Liver (tissue), 9 donors: Measurements from ENCODE around the gene ADAM8. TPM values are rescaled to one million over a fixed set of nuclear protein-coding genes. Genes with fewer than 3 reads are reported as not detected.

Experiments
- DNase-seq: peaks from one replicate; pipeline ENCODE4 v3.0.0-alpha.2; 2017; ENCODE audit warnings: low spot score
- H3K27ac ChIP-seq, 2 donors: one replicate each; pipeline ENCODE4 v1.7.0; 2013; ENCODE audit warnings: inconsistent platforms in 2 of 2, low read length in 2 of 2, control low read depth in 1 of 2, low read depth in 1 of 2, mild to moderate bottlenecking in 1 of 2
- H3K27me3 ChIP-seq, 4 donors: one replicate each; pipeline versions ENCODE4 v1.6.1 to v1.7.0; 2013; ENCODE audit warnings: low read length in 3 of 4, inconsistent platforms in 1 of 4, mild to moderate bottlenecking in 1 of 4, moderate library complexity in 1 of 4; ENCODE audit not compliant: control insufficient read depth in 4 of 4, insufficient read depth in 4 of 4
- H3K36me3 ChIP-seq, 4 donors: one replicate each; pipeline versions ENCODE4 v1.6.1 to v1.7.0; 2013; ENCODE audit warnings: low read length in 3 of 4, mild to moderate bottlenecking in 3 of 4, low read depth in 1 of 4, moderate library complexity in 1 of 4; ENCODE audit not compliant: control insufficient read depth in 4 of 4, insufficient read depth in 3 of 4
- H3K4me1 ChIP-seq, 4 donors: one replicate each; pipeline versions ENCODE4 v1.6.1 to v1.7.0; 2013; ENCODE audit warnings: low read length in 3 of 4, mild to moderate bottlenecking in 3 of 4, moderate library complexity in 1 of 4; ENCODE audit not compliant: control insufficient read depth in 4 of 4, insufficient read depth in 4 of 4
- H3K4me3 ChIP-seq, 3 donors: one replicate each; pipeline versions ENCODE4 v1.6.1 to v1.7.0; 2013; ENCODE audit warnings: low read length in 3 of 3, control low read depth in 1 of 3, low read depth in 1 of 3, mild to moderate bottlenecking in 1 of 3
- H3K9ac ChIP-seq, 2 donors: one replicate each; pipeline ENCODE4 v1.7.0; 2013; ENCODE audit warnings: low read length in 2 of 2, mild to moderate bottlenecking in 2 of 2, moderate library complexity in 2 of 2, control low read depth in 1 of 2, low read depth in 1 of 2
- H3K9me3 ChIP-seq, 4 donors: one replicate each; pipeline versions ENCODE4 v1.6.1 to v1.7.0; 2013; ENCODE audit warnings: low read length in 3 of 4; ENCODE audit not compliant: control insufficient read depth in 4 of 4
- CTCF ChIP-seq: fragments of 150-350 bp; IDR thresholded peaks from 2 replicates; pipeline ENCODE4 v1.5.1; 2017; ENCODE audit warnings: improper control_type of control experiment, low read depth, low read length; ENCODE audit not compliant: missing input control
- EGR1 ChIP-seq, 2 donors: IDR thresholded peaks; 2 replicates each; pipeline ENCODE4 v1.6.1; 2016 to 2018; ENCODE audit warnings: antibody characterized with exemption in 2 of 2, low read depth in 2 of 2
- FOXA2 ChIP-seq: IDR thresholded peaks from 2 replicates; pipeline ENCODE4 v1.6.1; 2016; ENCODE audit warnings: antibody characterized with exemption
- GABPA ChIP-seq, 2 donors: IDR thresholded peaks in 1 of 2; conservative IDR thresholded peaks in 1 of 2; 2 replicates each; pipeline ENCODE4 v1.6.1; 2016; ENCODE audit warnings: antibody characterized with exemption in 2 of 2, mild to moderate bottlenecking in 1 of 2, moderate library complexity in 1 of 2
- HNF4A ChIP-seq, 2 donors: conservative IDR thresholded peaks; 2 replicates each; pipeline ENCODE4 v1.6.1; 2016; ENCODE audit warnings: antibody characterized with exemption in 2 of 2, mild to moderate bottlenecking in 2 of 2
- HNF4G ChIP-seq: IDR thresholded peaks from 2 replicates; pipeline ENCODE4 v1.6.1; 2016; ENCODE audit warnings: antibody characterized with exemption
- JUND ChIP-seq, 2 donors: IDR thresholded peaks; 2 replicates each; pipeline ENCODE4 v1.6.1; 2016; ENCODE audit warnings: antibody characterized with exemption in 2 of 2
- MAX ChIP-seq: IDR thresholded peaks from 2 replicates; pipeline ENCODE4 v1.6.1; 2016; ENCODE audit warnings: antibody characterized with exemption
- NR2F2 ChIP-seq: IDR thresholded peaks from 2 replicates; pipeline ENCODE4 v1.6.1; 2016; ENCODE audit warnings: antibody characterized with exemption
- RXRA ChIP-seq, 2 donors: IDR thresholded peaks; 2 replicates each; pipeline ENCODE4 v1.6.1; 2017 to 2018; ENCODE audit warnings: antibody characterized with exemption in 2 of 2, mild to moderate bottlenecking in 1 of 2
- TAF1 ChIP-seq: conservative IDR thresholded peaks from 2 replicates; pipeline ENCODE4 v1.6.1; 2016; ENCODE audit warnings: antibody characterized with exemption, mild to moderate bottlenecking
- YY1 ChIP-seq: IDR thresholded peaks from 2 replicates; pipeline ENCODE4 v1.6.1; 2016; ENCODE audit warnings: antibody characterized with exemption, mild to moderate bottlenecking
- WGBS: extraction: QIAGEN DNeasy Blood & Tissue Kit; methylation state at CpG from one replicate; pipeline ENCODE4 v1.1.7; 2013; 5-methylcytosine and 5-hydroxymethylcytosine counted together
- polyA plus RNA-seq, 2 donors: library from polyadenylated mRNA; stranded (reverse) in 1 of 2; unstranded in 1 of 2; fragments of 200-250 nt in 1 of 2; fragments of >200 nt in 1 of 2; fragmentation: Nextera tagmentation in 1 of 2; extraction: Ambion mirVana in 1 of 2; gene quantifications; one replicate each; pipeline versions ENCODE4 v1.2.1 to v1.2.3, GENCODE V29; 2013 to 2015
- total RNA-seq, 2 donors: library from RNA; depleted of rRNA; stranded (reverse); fragments of >200 nt; gene quantifications; one replicate each; pipeline ENCODE4 v1.2.3, GENCODE V29; 2014
- TF ChIP-seq, protein P1 (sequence below): IDR thresholded peaks from 2 replicates; pipeline ENCODE4 v1.6.1; 2016; ENCODE audit warnings: antibody characterized with exemption
- TF ChIP-seq, protein P2 (sequence below): IDR thresholded peaks from 2 replicates; pipeline ENCODE4 v1.6.1; 2016; ENCODE audit warnings: antibody characterized with exemption, mild to moderate bottlenecking
- donor health status: healthy.
- donor health status: healthy.
- donor health status: healthy.
- donor health status: healthy.
- donor health status: healthy.

Gene ADAM8
- total and polyA plus RNA-seq, 4 donors, result 1.3 to 6.9 (median 3.7) TPM

GRCh38 chr10:133258066-133258817 lies 18.4 kb downstream of the ADAM8 start:
- Histone ChIP-seq H3K36me3 (peaks cover 0 to 2% (median 0%) of the 10 kb centered on the region in 4 donors), H3K4me3 (no peak overlapping the region), H3K4me1 (peaks cover 5 to 24% (median 14%) of the 10 kb centered on the region in 4 donors), H3K27ac (peak overlapping the region; percentile 7 to 17), H3K27me3 (no peaks in the 10 kb centered on the region), H3K9ac (no peak overlapping the region), H3K9me3 (no peaks in the 10 kb centered on the region)
- TF ChIP-seq CTCF, result no peak
- no peak for TF ChIP-seq TAF1
- no peak for TF ChIP-seq HNF4A (conservative IDR thresholded peaks at IDR 0.05)
- no peak for TF ChIP-seq RXRA (IDR thresholded peaks at IDR 0.05)
- no peak for TF ChIP-seq YY1
- TF ChIP-seq GABPA (IDR thresholded peaks at IDR 0.05 in 1 of 2, conservative IDR thresholded peaks at IDR 0.05 in 1 of 2), result no peak
- no peak for TF ChIP-seq MAX
- no peak for TF ChIP-seq JUND (IDR thresholded peaks at IDR 0.05)
- no peak for TF ChIP-seq HNF4G
- TF ChIP-seq FOXA2, result no peak
- TF ChIP-seq, protein P1, sequence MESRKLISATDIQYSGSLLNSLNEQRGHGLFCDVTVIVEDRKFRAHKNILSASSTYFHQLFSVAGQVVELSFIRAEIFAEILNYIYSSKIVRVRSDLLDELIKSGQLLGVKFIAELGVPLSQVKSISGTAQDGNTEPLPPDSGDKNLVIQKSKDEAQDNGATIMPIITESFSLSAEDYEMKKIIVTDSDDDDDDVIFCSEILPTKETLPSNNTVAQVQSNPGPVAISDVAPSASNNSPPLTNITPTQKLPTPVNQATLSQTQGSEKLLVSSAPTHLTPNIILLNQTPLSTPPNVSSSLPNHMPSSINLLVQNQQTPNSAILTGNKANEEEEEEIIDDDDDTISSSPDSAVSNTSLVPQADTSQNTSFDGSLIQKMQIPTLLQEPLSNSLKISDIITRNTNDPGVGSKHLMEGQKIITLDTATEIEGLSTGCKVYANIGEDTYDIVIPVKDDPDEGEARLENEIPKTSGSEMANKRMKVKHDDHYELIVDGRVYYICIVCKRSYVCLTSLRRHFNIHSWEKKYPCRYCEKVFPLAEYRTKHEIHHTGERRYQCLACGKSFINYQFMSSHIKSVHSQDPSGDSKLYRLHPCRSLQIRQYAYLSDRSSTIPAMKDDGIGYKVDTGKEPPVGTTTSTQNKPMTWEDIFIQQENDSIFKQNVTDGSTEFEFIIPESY, result no peak
- TF ChIP-seq, protein P2, sequence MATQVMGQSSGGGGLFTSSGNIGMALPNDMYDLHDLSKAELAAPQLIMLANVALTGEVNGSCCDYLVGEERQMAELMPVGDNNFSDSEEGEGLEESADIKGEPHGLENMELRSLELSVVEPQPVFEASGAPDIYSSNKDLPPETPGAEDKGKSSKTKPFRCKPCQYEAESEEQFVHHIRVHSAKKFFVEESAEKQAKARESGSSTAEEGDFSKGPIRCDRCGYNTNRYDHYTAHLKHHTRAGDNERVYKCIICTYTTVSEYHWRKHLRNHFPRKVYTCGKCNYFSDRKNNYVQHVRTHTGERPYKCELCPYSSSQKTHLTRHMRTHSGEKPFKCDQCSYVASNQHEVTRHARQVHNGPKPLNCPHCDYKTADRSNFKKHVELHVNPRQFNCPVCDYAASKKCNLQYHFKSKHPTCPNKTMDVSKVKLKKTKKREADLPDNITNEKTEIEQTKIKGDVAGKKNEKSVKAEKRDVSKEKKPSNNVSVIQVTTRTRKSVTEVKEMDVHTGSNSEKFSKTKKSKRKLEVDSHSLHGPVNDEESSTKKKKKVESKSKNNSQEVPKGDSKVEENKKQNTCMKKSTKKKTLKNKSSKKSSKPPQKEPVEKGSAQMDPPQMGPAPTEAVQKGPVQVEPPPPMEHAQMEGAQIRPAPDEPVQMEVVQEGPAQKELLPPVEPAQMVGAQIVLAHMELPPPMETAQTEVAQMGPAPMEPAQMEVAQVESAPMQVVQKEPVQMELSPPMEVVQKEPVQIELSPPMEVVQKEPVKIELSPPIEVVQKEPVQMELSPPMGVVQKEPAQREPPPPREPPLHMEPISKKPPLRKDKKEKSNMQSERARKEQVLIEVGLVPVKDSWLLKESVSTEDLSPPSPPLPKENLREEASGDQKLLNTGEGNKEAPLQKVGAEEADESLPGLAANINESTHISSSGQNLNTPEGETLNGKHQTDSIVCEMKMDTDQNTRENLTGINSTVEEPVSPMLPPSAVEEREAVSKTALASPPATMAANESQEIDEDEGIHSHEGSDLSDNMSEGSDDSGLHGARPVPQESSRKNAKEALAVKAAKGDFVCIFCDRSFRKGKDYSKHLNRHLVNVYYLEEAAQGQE, result no peak
- no peak for TF ChIP-seq EGR1 (IDR thresholded peaks at IDR 0.05; ENCODE audit: low read depth in 2 of 2)
- no peak for TF ChIP-seq NR2F2
- no peak for DNase-seq
- 62% methylated on average over 21 of the region's 21 CpGs for WGBS
